D341Med (cell line): Measurements from ENCODE around the gene ZCCHC3.
"Not testable (repeated sequence)": the region's sequence is repeated elsewhere in the genome, so short reads cannot be mapped to it uniquely, and the experiment has no call there.

Experiments used
- DNase-seq: peaks from one replicate; pipeline ENCODE4 v3.0.0; 2012; ENCODE audit warnings: low spot score

The ZCCHC3 gene

GRCh38 chr20:297098-297924 lies at the start of gene ZCCHC3:
ZCCHC3 (plus strand) TSS chr20:297570; CDS start chr20:297587, 17 bp downstream.
- DNase-seq: peak; percentile 95

GRCh38 chr20:251354-251753 lies 46.0 kb upstream of the ZCCHC3 start:
- no peak for DNase-seq

GRCh38 chr20:252801-253200 lies 44.6 kb upstream of the ZCCHC3 start:
- DNase-seq: peak; percentile 66

GRCh38 chr20:253447-253846 lies 43.9 kb upstream of the ZCCHC3 start:
- DNase-seq: not testable (repeated sequence)

GRCh38 chr20:257419-257818 lies 40.0 kb upstream of the ZCCHC3 start, which contains the start of gene DEFB132:
DEFB132 (plus strand) TSS chr20:257724; CDS start chr20:257779, 55 bp downstream.
- DNase-seq: no peak

GRCh38 chr20:258269-258858 lies 39.0 kb upstream of the ZCCHC3 start:
- no peak for DNase-seq

- no peak for DNase-seq
Observed at GRCh38 chr20:258963-259362, 38.4 kb upstream of the ZCCHC3 start.

- no peak for DNase-seq
Observed at GRCh38 chr20:259981-260380, 37.4 kb upstream of the ZCCHC3 start.

GRCh38 chr20:263701-264100 lies 33.7 kb upstream of the ZCCHC3 start:
- no peak for DNase-seq

- DNase-seq: peak; percentile 96
Observed at GRCh38 chr20:266596-267562, 30.5 kb upstream of the ZCCHC3 start.

GRCh38 chr20:270517-270916 lies 26.9 kb upstream of the ZCCHC3 start:
- DNase-seq: no peak

GRCh38 chr20:271069-271468 lies 26.3 kb upstream of the ZCCHC3 start:
- no peak for DNase-seq

- DNase-seq: no peak
Observed at GRCh38 chr20:271528-271927, 25.8 kb upstream of the ZCCHC3 start.

- DNase-seq: no peak
Observed at GRCh38 chr20:272718-273117, 24.7 kb upstream of the ZCCHC3 start.

- no peak for DNase-seq
Observed at GRCh38 chr20:273884-274283, 23.5 kb upstream of the ZCCHC3 start.

GRCh38 chr20:275791-276190 lies 21.6 kb upstream of the ZCCHC3 start:
- no peak for DNase-seq

GRCh38 chr20:276620-277495 lies 20.5 kb upstream of the ZCCHC3 start:
- DNase-seq: no peak

- DNase-seq: no peak
Observed at GRCh38 chr20:277496-277781, 19.9 kb upstream of the ZCCHC3 start.

- DNase-seq: no peak
Observed at GRCh38 chr20:278181-278580, 19.2 kb upstream of the ZCCHC3 start.

- no peak for DNase-seq
Observed at GRCh38 chr20:278607-279571, 18.5 kb upstream of the ZCCHC3 start.
